HG02642 (cell line): ENCODE measurements around the gene PKP4.

Source experiments
- ATAC-seq: cut with Tn5 transposase; IDR thresholded peaks from one replicate; pipeline ENCODE4 v1.9.1; 2021; ENCODE audit warnings: mild to moderate bottlenecking; ENCODE audit not compliant: unreplicated experiment, poor library complexity

The PKP4 gene

GRCh38 chr2:158726911-158727592 is 270.3 kb downstream of the PKP4 start:
- ATAC-seq = no peak

- no peak for ATAC-seq
Measured at GRCh38 chr2:158728422-158728821, 271.7 kb downstream of the PKP4 start.

GRCh38 chr2:158729451-158729850 is 272.7 kb downstream of the PKP4 start:
- no peak for ATAC-seq

GRCh38 chr2:158729873-158730620 is 273.3 kb downstream of the PKP4 start:
- ATAC-seq = no peak

DNA sequence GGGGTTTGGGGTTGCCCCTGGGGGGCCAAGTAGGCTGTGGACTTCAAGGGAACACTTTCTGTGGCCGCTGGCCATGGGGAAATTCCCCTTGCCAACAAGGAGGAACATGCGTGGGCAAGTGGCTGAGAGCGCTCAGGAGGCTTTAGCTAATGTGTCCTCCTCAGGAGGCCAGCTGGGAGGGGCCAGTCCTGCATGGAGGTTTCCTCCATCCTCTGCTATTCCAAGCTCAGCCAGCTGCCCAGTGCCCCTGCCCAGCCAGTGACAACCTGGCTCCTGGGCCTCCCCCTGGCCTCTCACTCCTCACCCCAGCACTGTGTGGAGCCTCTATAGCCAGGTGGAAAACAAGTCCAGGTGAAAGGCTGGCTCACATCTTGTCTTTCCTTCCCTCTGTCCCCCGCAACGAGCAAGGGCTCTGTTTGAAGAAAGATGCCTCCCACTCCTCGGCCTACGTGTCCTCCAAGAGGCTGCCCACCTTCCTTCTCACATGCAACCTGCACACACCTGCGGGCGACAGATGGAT is 273.9 kb downstream of the PKP4 start:
- no peak for ATAC-seq

- ATAC-seq = no peak
Measured at GRCh38 chr2:158731386-158731785, 274.6 kb downstream of the PKP4 start.
